Measurements from ENCODE around the gene RAB26.
A peak's percentile ranks its signal among the peaks of the same experiment; 100 is the strongest.
"Not testable (repeated sequence)": the region's sequence is repeated elsewhere in the genome, so short reads cannot be mapped to it uniquely, and the experiment has no call there.

RAB26 gene

DNA sequence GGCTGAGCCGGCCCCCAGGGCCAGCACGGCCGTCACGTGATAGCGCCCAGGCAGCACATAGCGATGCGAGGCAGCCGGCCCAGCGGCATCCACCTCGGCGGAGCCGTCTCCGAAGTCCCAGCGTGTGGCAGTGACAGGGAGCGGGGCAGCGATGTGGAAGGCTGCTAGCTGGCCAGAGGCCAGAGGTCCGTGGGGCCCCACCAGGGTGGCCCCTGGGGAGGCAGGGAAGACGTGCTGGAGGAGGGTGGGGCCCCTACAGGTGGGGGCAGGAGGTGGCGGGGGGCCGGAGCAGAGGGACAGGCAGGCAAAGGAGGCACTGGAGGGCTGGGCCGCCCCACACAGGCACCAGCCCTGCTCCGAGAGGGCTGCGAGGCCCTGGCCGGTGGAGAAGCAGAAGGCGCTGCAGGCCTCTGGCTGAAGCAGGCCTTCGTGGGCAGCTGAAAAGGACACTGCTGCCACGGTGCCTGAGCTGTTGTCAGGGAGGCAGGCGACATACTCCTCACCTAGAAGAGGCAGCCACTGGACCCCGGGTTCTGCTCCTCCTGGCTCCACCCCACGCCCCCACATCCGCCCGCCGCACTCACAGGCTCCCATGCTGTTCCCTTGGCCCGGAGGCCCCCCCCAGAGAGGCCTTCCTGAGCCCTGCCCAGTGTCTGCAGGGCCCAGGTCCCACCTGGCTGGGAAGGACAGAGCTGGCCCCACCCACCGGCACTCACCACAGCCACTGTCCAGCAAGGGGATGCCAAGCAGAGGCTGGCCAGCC lies 30.3 kb upstream of the RAB26 start:
- not testable (repeated sequence) for DNase-seq

DNA sequence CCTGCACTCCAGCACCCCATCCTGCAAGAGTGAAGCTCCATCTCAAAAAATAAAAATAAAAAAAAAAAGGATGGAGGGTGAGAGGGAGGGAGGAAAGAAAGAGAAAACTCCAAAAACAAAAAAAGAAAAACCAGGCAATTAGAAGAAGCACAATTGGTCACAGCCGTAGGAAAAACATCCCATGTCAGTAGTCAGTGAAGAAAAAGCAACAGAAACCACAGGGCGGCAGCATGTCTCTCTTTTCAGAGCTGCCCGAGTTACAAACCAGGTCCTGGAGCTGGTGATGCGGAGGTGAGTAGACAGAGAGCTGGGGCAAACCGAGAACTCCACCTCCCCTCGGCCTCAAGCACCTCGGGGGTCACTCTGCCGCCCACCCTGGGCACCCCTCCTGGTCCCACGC lies 27.1 kb upstream of the RAB26 start:
- not testable (repeated sequence) for DNase-seq

DNA sequence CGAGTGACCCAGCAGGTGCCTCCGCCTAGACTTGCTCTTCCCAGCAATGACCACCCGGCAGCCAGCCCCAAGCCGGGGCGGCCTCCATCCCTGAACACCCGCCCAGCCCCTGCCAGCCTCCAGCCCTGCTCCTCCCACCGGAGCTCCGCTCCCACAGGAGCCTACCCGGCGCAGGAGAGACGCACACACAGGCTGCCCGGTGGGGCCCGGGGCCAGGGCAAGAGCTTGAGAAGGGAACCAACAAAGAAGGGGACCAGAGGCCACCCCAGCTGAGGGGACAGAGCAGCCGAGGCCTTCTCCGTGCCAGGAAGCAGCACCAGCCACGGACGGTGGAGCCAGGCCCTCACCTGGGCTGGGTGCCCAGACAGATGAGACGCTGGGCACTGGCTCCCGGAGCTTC lies 26.6 kb upstream of the RAB26 start:
- DNase-seq = no peak

DNA sequence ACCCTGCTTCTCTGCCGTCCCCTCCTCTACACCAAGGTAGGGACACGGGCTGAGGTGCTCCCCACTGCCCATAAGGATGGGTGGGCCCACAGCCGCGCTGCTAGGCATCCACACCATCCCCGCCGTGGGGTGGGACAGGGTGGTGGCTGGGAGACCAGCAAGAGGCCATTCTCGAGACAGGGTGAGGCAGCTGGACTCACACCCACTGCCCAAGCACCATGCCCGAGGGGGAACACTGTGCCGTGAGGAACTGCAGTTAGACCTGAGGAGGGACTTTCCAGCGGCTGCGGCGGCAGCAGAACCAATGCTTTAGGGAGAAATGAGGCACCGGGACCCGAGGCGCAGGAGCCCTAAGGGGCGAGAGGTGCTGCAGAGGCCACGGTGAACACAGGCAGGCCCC lies 26.0 kb upstream of the RAB26 start:
- DNase-seq = no peak

DNA sequence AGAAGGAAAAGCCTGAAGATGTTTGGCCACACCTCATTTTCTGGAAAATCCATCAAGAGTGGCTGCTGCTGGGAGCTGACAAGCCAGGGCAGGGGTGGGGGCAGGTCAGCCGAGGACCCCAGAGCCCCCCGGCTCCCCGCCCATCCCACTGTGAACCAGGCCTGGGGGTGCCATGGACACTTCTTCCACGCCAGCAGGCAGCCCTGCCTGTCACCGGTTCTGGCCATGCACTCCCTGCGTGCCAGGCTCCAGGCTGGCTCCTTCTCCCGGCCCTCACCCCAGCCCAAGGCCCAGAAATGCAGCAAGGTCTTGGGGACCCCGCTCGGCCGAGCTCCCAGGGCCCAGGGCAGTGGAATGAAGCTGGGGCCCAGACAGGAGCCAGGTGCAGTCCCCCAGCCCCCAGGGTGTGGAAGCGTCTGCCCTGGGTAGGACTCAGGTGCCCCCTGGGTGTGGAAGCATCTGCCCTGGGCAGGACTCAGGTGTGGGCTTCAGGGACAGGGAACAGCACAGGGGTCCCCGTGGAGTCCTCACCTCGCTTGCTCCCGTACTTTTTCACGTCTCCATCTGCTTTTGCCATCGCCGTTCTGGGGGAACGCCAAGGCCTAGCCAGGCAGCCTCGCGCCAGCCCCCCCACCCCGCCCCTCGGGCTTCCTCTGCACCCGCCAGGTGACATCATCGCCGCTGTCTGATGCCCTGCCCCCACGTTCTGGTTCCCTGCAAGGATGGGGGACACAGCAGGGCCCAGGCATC lies 25.3 kb upstream of the RAB26 start:
- not testable (repeated sequence) for DNase-seq

DNA sequence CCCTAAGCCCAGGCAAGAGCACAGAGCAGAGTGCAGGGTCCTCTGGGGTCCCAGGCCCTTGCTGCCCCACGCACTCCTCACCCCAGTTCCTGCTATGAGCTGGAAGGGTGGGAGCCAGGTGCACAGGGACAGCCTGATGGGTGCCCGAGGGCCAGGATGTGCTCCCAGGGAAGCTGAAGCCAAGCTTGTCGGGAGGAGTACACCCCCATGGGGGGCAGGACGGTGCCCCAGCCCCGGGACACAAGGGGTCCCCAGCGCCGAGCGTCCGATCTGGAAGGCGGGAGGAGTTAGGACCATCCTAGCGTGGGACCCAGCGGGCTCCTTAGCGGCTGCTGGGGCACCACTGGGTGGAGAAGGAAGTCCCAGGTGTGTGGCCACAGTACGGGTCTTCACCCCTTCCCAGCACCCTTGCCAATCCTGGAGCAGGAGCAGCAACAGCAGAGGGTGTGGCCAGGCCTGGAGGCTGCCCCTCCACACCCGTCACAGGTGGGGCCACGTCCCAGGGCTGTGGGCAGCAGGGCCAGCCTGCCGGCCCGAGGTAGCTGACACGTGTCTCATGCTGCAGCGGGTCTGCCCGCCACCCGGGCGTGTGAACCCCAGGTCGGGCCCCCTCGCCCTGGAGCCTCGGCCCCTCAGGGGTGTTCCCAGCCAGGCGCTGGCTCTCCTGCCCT lies 24.6 kb upstream of the RAB26 start:
- DNase-seq = not testable (repeated sequence)

DNA sequence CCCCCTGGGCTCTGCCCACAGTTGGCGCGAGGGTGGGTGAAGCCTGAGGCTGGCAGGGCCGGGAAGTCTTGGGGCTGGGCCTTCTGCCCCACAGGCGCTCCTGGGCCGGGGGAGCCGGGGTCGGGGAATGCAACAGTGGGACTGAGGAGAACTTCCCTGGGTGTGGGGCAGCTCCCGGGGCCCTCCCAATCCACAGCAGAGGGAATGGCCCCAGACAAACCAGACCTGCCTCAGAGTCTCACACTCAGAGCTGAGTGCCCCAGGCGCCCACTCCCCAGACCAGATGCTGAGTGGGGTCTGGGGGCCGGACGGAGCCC lies 24.1 kb upstream of the RAB26 start:
- not testable (repeated sequence) for DNase-seq

DNA sequence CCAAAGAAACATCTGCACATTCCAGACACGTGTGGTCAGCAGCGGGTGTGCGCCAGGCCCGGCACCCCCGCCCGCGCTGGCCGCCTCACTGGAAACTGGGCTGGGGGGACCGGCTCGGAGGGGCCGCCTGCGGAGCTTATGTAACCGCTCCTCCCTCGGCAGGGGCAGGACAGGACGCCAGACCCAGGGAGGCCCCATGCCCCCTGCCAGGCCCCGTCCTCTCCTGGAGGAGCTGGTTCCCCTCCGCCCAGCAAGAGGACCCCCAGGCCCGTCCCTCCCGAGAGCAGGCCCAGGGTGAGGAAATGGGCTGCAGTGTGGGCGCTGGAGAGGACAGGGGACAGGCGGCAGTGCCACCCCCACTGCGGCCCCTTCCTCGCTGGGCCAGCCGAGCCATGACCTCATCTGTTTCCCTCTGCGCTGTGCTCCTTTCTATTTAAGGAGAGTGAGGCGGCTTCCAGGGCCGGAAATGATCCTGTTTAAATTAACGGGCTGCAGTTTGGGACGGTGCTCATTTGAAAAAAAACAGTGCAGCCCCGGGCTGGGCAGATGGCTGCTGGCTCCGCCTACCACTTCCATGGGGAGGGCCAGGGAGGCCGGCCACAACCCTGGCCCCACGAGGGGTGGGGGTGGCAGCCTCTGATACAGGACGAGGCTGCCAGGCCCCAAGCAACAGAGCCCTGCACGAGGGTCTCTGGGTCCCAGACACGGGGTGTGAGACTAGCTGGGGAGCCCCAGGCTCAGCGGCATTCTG lies 23.6 kb upstream of the RAB26 start:
- not testable (repeated sequence) for DNase-seq

DNA sequence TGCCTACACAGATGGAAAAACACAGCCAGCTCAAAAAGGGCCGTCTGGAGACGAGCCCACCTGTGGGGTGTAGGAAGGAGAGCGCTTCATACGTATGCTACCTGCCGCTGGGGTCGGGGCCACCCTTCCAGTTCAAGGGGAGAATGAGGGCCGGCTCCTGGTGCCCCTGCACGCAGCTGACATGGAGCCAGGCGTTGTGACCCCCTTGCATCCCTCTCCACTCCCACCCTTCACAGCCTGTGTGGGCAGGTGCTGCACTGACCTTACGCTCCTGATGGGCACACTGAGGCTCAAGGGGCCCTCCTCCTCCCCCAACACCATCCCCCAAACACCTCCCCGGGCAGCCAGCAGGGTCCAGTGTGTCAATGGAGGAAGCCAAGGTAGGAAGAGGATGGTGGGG lies 22.8 kb upstream of the RAB26 start:
- not testable (repeated sequence) for DNase-seq

DNA sequence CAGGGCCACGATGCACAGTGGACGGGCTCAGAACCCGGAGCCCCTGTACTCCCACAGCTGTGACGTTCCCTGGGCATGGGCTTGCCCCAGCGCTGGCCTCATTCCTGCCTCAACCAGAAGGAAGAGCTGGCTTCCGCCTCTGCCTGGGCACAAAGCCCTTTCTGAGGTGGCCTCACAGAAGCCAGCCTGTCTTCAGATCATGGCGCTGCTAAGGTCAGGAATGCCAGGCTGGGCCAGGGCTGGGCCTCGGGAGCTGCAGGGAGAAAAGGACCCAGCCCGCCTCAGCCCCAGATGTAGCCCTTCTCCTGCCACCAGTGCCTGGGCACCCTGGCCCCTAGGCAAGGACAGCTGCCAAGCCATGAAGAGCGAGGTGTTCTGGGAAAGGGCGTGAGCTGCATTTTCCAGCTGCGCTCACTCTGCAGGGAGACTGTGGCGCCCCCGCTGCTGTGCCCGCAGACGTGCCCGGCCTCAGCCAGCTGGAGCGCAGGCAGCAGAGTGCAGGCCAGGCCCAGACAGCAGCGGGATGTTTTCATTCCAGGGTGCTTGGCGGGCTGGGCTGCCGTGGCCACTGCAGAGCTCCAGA lies 22.2 kb upstream of the RAB26 start:
- DNase-seq = not testable (repeated sequence)

DNA sequence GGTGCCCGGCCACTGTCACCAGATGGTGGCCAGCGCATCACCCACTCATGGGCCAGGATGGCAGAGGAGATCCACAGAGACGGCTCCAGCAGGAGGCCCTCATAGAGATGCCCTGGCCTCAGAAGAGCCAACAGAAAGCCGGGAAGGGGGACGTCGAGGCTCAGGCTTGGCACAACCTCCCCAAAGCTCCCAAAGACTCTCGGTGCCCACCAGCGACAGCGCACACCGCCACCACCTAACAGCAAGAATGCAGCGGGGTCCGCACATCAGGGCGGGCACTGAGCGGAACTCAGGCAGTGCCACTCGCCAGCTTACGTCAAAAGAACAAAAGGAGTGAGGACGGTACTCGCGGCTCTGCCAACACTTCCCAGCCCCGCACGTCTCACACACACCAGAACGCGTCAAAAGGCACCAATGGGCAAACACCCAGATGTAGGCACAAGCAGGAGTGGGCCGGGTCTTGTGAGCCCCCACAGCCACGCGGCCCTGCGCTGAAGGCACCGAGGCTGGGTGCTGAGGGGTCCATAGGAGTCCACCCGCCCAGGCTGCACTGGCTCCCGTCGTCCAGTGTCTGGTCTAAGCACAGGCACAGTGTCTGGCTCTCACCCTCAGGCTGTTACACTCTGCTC lies 21.4 kb upstream of the RAB26 start:
- DNase-seq = not testable (repeated sequence)

DNA sequence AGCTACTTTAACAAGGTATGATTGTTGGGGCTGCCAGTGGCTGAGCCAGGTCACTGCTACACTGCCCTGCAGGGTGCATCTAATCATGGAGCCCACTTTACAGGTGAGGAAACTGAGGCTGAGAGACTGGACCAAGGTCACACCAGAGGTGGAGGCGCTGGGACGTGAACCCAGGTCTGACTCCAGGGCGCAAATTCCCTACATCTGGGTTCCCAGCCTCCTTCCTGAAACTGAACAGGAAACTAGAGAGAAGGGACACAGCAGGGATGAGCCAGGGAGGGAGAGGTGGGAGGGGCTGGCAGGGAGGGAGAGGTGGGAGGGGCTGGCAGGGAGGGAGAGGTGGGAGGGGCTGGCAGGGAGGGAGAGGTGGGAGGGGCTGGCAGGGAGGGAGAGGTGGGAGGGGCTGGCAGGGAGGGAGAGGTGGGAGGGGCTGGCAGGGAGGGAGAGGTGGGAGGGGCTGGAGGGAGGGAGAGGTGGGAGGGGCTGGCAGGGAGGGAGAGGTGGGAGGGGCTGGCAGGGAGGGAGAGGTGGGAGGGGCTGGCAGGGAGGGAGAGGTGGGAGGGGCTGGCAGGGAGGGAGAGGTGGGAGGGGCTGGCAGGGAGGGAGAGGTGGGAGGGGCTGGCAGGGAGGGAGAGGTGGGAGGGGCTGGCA lies 20.7 kb upstream of the RAB26 start:
- peak; percentile 7 for DNase-seq

DNA sequence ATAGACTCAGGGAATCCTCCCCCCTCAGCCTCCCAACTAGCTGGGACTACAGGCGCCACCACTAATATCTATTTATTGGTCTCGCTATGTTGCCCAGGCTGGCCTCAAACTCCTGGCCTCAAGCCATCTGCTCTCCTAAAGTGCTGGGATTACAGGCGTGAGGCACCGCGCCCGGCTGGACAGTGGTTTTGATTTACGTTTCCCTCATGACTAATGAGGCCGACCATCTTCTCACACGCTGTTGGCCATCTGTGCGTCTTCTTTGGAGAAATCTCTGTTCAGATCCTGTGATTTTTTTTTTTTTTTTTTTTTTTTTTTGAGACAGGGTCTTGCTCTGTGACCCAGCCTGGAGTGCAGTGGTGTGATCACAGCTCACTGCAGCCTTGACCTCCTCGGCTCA lies 19.2 kb upstream of the RAB26 start:
- DNase-seq = not testable (repeated sequence)

DNA sequence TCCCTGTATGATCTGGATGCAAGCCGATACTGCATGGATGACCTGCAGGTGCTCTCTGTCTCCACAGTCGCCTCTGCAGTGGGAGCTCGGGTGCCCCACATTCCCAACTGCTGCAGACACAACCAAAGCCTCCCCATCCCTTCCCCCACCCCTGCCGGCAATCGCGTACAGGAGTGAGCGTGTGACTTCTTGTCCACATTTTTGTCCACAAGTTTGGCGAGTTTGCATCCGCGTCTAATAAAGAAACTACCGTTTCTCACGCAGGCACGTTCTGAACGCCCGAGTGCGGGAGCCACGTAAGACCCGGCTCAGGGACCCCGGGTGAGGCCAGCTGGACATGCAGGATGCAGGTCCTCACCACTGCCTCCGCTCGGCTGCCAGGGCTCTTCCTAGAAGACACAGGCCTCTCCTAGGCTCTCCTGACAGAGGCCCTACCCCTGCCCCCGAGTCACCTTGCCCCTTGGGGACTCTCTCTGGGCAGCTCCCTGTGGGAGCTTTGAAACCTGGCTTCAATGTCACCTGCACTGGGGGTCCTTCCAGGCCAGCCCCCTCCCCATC lies 18.5 kb upstream of the RAB26 start:
- not testable (repeated sequence) for DNase-seq

DNA sequence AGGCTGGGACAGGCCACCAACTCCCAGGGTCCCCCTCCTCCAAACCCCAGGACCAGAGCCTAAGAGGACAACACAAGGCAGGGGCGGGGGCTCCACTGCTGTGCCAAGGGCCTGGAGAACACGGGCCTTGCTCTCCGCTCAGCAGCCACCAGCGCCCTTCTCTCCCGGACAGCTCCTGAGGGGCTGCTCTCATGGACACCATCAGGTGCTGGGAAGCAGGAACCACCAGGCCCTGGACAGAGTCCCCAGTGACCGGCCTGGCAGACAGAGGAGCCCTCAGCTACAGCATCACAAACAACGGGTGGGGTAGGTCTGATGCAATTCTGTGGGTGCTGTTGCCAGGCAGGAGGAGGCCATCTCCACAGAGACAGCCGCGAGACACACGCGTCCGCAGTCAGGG lies 14.6 kb upstream of the RAB26 start:
- not testable (repeated sequence) for DNase-seq

DNA sequence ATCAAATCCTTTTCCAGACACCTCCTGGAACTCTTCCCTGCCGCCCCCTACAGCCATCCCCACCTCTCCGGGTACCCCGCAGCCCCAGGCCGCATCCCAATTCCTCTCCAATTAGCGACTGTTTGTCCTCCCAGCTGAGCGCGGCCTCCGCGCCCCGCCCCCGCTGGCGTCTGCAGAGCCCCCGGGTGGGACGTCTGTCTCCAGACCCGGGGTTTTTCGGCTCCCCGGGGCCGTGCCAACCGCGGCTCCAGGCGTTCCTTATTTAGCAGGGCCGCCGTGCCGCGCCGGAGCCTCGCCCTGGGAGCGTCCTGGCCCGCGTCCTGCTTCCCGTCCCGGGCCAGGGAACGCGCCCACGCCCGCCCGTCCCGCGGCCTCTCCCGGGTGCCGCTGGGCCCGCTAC lies 13.4 kb upstream of the RAB26 start:
- DNase-seq = not testable (repeated sequence)

DNA sequence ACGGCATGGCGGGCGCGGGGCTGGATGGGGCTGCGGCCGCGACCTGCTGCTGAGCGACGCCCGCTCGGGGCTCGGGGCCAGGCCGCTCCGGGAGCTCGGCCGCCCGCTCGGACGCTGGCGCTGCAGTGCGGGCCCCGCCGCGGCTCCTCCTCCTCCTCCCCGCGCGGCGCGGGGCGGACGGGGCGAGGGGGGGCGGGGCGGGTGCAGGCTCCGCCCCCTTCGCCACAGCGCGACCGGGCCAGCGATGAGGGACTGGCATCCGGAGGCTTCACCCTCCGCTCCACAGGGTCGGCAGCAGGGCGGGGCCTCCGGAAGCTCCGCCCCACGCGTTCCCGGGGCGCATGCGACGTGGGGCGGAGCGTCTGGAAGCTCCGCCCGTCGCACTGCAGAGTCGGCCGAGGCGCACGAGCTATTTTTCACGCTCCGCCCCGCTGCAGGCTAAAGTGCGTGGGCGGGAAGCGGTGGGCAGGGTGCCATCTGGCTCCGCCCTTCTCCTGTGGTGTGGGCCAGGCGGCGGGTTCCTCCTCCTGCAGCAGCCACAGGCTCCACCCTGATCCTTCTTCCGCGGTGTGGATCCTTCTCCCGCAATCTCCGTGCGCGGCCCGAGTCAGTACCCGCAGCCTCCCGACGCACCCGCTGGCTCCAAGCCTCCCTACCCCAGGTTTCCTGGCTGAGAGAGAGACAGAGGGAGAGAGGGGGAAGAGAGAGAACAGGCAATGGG lies 12.5 kb upstream of the RAB26 start, which contains the start of gene PKD1:
Gene PKD1 (minus strand): TSS at position 129 of the 721 bp plus-strand sequence. CDS start 209 bp downstream, outside the sequence.
- DNase-seq = peak; percentile 31

DNA sequence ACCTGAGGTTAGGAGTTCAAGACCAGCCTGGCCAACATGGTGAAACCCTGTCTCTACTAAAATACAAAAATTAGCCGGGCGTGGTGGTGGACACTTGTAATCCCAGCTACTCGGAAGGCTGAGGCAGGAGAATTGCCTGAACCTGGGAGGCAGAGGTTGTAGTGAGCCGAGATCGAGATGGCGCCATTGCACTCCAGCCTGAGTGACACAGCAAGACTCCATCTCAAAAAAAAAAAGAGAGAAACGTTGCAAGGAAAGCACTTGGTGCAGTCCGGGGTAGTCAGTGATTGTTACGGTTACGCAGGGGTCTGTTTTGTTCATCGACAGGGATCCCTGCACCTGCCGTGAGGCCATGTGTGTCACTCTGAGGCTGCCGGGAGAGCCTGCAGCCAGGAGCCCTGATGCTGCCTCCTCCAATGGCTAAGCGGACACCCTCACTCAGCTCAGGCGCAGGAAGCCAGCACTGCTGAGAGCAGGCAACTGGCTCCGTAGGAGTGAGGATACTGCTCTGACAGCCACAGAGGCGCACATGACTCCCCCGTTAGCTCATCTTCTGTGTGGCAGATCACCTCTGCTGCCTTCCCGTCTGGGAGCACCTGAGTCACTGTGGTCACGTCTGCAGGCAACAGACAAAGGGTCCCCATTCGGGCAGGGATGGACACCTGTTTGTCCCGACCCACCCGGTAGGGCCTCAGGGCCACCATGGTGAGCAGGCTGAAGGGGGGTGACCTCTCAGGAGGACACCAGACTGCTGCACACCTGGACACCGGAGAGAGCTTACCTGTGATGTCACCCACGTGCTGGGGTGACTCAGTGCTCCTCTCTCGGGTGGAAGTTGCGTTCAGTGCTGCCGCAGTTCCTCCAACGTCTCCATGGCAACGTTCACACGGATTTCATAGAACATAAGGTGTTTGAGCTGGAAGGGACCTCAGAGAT lies 5.2 kb upstream of the RAB26 start:
- DNase-seq = no peak

DNA sequence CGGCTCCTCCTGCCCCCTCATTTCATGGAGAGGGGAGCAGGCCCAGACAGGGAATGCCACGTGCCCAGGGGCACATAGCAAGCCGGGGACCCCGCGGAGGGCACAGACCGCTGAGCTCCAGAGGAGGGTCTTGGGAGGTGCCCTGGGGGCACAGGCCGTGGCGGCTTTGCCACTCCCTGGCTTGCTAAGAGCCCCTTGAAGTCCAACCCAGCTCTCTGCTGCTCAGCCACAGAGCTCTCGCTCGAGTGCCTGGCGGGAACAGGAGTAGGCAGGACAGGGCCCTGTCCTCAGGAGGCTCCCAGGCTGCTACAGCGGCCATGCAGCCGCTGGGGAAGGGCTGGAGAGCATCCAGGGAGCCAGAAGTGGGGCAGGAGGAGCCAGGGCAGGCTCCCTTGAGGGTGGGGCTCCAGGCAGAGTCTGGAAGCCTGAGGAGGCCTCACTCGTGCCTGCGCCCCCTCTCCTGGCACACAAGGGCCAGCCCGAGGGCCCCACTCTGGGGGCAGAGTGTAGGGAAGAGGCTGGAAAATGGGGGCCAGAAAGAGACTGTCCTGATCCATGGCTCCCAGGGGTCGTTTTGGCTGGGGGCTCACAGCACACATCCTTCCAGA lies 4.4 kb upstream of the RAB26 start:
- DNase-seq = no peak

Data from NCI-H748 treated with DMSO at 0.1 percent for 48 hours (cell line).